PFSK-1 (cell line): ENCODE data around the gene MCRIP2.

Experiments used
- FOXP2 ChIP-seq: optimal IDR thresholded peaks from 2 replicates; pipeline ENCODE3; 2011; ENCODE audit warnings: borderline replicate concordance, control low read depth, inconsistent platforms; ENCODE audit not compliant: insufficient read depth; ENCODE audit errors: extremely low read length, extremely low read depth
- POLR2AphosphoS5 ChIP-seq: IDR thresholded peaks from 2 replicates; pipeline ENCODE4 v1.6.1; 2012; ENCODE audit warnings: low read depth, mild to moderate bottlenecking, control low read depth, low read length, moderate library complexity
- TAF1 ChIP-seq: IDR thresholded peaks from 2 replicates; pipeline ENCODE4 v1.6.1; 2012; ENCODE audit warnings: low read length, control low read depth, borderline replicate concordance; ENCODE audit not compliant: insufficient read depth
- TF ChIP-seq, protein P1 (sequence below), 2 experiments: IDR thresholded peaks; 2 replicates each; pipeline versions ENCODE4 v1.6.1 to v1.8.0; 2011 to 2012; ENCODE audit warnings: low read depth in 2 of 2, low read length in 2 of 2, control low read depth in 1 of 2, inconsistent platforms in 1 of 2, mild to moderate bottlenecking in 1 of 2, moderate library complexity in 1 of 2; ENCODE audit not compliant: insufficient read depth in 1 of 2

DNA sequence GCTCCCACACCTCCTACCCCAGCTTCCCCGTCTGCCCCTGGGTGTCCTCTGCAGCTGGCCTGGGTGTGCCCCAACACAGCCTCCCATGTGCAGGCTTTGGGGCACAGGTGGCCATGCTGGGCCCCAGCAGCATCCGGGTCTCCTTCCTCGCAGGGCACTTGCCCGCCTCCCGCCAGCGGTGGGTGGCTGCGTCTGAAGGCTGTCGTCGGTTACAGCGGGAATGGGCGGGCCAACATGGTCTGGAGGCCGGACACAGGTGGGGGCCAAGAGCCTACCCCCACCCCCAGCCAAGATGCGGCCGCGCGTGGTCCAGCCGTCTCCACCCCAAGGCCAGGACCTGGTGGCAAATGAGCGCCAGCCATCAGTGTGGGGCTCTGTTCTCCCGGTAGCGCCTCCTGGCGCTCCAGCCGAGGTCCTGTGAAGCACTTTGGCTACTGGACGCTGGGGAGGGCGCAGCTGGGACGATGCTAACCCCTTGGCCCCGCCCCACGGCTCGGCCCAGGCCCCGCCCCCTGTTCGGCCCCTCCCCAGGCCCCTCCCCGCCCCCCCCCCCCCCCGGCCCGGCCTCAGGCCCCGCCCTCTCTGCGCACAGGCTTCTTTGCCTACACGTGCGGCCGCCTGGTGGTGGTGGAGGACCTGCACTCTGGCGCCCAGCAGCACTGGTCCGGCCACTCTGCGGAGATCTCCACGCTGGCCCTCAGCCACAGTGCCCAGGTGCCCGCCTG is 19.0 kb downstream of the MCRIP2 start:
- TF ChIP-seq POLR2AphosphoS5 (peak; percentile 52; the same call in 1 of the 2 replicates), FOXP2 (no peak), TAF1 (no peak)
- TF ChIP-seq, protein P1, sequence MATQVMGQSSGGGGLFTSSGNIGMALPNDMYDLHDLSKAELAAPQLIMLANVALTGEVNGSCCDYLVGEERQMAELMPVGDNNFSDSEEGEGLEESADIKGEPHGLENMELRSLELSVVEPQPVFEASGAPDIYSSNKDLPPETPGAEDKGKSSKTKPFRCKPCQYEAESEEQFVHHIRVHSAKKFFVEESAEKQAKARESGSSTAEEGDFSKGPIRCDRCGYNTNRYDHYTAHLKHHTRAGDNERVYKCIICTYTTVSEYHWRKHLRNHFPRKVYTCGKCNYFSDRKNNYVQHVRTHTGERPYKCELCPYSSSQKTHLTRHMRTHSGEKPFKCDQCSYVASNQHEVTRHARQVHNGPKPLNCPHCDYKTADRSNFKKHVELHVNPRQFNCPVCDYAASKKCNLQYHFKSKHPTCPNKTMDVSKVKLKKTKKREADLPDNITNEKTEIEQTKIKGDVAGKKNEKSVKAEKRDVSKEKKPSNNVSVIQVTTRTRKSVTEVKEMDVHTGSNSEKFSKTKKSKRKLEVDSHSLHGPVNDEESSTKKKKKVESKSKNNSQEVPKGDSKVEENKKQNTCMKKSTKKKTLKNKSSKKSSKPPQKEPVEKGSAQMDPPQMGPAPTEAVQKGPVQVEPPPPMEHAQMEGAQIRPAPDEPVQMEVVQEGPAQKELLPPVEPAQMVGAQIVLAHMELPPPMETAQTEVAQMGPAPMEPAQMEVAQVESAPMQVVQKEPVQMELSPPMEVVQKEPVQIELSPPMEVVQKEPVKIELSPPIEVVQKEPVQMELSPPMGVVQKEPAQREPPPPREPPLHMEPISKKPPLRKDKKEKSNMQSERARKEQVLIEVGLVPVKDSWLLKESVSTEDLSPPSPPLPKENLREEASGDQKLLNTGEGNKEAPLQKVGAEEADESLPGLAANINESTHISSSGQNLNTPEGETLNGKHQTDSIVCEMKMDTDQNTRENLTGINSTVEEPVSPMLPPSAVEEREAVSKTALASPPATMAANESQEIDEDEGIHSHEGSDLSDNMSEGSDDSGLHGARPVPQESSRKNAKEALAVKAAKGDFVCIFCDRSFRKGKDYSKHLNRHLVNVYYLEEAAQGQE (IDR thresholded peaks at IDR 0.05; ENCODE audit: insufficient read depth in 1 of 2, low read depth in 2 of 2, low read length in 2 of 2), result no peak
